Stimulated activated CD4-positive, alpha-beta T cell treated with anti-CD3 and anti-CD28 coated beads, Interleukin-12 subunit alpha, Interleukin-12 subunit beta, amount 100 ng/mL, for 48 hours (primary cell): ENCODE measurements around the gene PRKRA.
"Not testable (repeated sequence)": the region's sequence is repeated elsewhere in the genome, so short reads cannot be mapped to it uniquely, and the experiment has no call there.

Experiments used
- DNase-seq, 3 donors: peaks; one replicate each; pipeline ENCODE4 v3.0.0-alpha.2; 2020; ENCODE audit warnings: low read depth in 2 of 3, low spot score in 1 of 3

PRKRA gene

GRCh38 chr2:178450774-178451525 is at the start of gene PRKRA, which contains the start of gene PJVK:
Gene PRKRA (minus strand): TSS chr2:178451175. CDS start chr2:178451030, 145 bp downstream.
Gene PJVK (plus strand): TSS chr2:178451378. CDS start chr2:178453410, 2,032 bp downstream.
- peak; percentile 93 to 95 (median 94) for DNase-seq

GRCh38 chr2:178499640-178500039 is 48.7 kb upstream of the PRKRA start:
- no peak for DNase-seq

- no peak for DNase-seq
Measured at GRCh38 chr2:178498137-178498536, 47.2 kb upstream of the PRKRA start.

GRCh38 chr2:178496049-178496448 is 45.1 kb upstream of the PRKRA start:
- no peak for DNase-seq

- DNase-seq: no peak
Measured at GRCh38 chr2:178491612-178492011, 40.6 kb upstream of the PRKRA start.

- DNase-seq: no peak
Measured at GRCh38 chr2:178485356-178485755, 34.4 kb upstream of the PRKRA start.

- no peak for DNase-seq
Measured at GRCh38 chr2:178484245-178485041, 33.5 kb upstream of the PRKRA start.

- DNase-seq: no peak
Measured at GRCh38 chr2:178482437-178482836, 31.5 kb upstream of the PRKRA start.

- peak; percentile 45 to 71 (median 49) for DNase-seq
Measured at GRCh38 chr2:178480227-178481181, 29.5 kb upstream of the PRKRA start, which contains the start of gene PLEKHA3. Gene PLEKHA3 (plus strand): TSS chr2:178480457. CDS start chr2:178480870, 413 bp downstream.

GRCh38 chr2:178479758-178480226 is 28.8 kb upstream of the PRKRA start:
- DNase-seq: no peak

GRCh38 chr2:178479275-178479616 is 28.3 kb upstream of the PRKRA start:
- peak in 1 of 3 donors; percentile 7 for DNase-seq

- DNase-seq: peak; percentile 59 to 71 (median 67)
Measured at GRCh38 chr2:178478439-178479274, 27.7 kb upstream of the PRKRA start, which contains the start of gene FKBP7. Gene FKBP7 (minus strand): TSS chr2:178478600. CDS start chr2:178478499, 101 bp downstream.

- DNase-seq: peak in 1 of 3 donors; percentile 8
Measured at GRCh38 chr2:178478130-178478438, 27.1 kb upstream of the PRKRA start.

- DNase-seq: no peak
Measured at GRCh38 chr2:178477443-178478129, 26.6 kb upstream of the PRKRA start.

- DNase-seq: no peak
Measured at GRCh38 chr2:178476477-178476876, 25.5 kb upstream of the PRKRA start.

- DNase-seq: no peak
Measured at GRCh38 chr2:178474560-178474959, 23.6 kb upstream of the PRKRA start.

GRCh38 chr2:178473931-178474330 is 23.0 kb upstream of the PRKRA start:
- no peak for DNase-seq

GRCh38 chr2:178473373-178473772 is 22.4 kb upstream of the PRKRA start:
- DNase-seq: no peak

GRCh38 chr2:178471313-178471712 is 20.3 kb upstream of the PRKRA start:
- DNase-seq: not testable (repeated sequence)
